ENCODE measurements around the gene LEUTX. TPM values are rescaled to one million over a fixed set of nuclear protein-coding genes. Genes with fewer than 3 reads are reported as not detected.
"Not testable (repeated sequence)": the region's sequence is repeated elsewhere in the genome, so short reads cannot be mapped to it uniquely, and the experiment has no call there.

The LEUTX gene
- total RNA-seq, 1 donor from 2014 or later, result not detected

- H3K9me3 Mint-ChIP-seq (ENCODE audit: unreplicated experiment), result no peaks in the 10 kb centered on the region
- no peak overlapping the region for H3K27ac Mint-ChIP-seq (ENCODE audit: unreplicated experiment)
- DNase-seq (ENCODE audit: low spot score), result no peak
- no peak for TF ChIP-seq CTCF (IDR thresholded peaks at IDR 0.05; ENCODE audit: unreplicated experiment)
- peaks cover 3% of the 10 kb centered on the region for H3K27me3 Mint-ChIP-seq (ENCODE audit: unreplicated experiment)
- H3K36me3 Mint-ChIP-seq (ENCODE audit: low read depth, unreplicated experiment), result peaks cover 4% of the 10 kb centered on the region
- no peak overlapping the region for H3K4me3 Mint-ChIP-seq (ENCODE audit: unreplicated experiment)
- peaks cover 3% of the 10 kb centered on the region for H3K4me1 Mint-ChIP-seq (ENCODE audit: unreplicated experiment)
These were observed 34.8 kb downstream of the LEUTX start for GRCh38 chr19:39813264-39813993.

DNA sequence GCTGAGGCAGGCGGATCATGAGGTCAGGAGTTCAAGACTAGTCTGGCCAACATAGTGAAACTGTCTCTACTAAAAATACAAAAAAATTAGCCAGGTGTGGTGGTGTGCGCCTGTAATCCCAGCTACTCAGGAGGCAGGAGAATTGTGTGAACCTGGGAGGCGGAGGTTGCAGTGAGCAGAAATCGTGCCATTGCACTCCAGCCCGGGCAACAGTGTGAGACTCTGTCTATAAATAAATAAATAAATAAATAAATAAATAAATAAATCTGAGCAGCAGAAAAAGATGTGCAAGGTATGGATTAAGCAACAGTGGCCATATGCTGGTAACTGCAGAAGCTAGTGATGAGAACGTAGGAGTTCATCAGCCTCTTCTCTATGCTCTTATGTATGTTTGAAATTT, 35.5 kb downstream of the LEUTX start:
- H3K9me3 Mint-ChIP-seq (ENCODE audit: unreplicated experiment); H3K27me3 Mint-ChIP-seq (ENCODE audit: unreplicated experiment); H3K4me1 Mint-ChIP-seq (ENCODE audit: unreplicated experiment); DNase-seq (ENCODE audit: low spot score); H3K27ac Mint-ChIP-seq (ENCODE audit: unreplicated experiment); H3K36me3 Mint-ChIP-seq (ENCODE audit: low read depth, unreplicated experiment); H3K4me3 Mint-ChIP-seq (ENCODE audit: unreplicated experiment): not testable (repeated sequence)

DNA sequence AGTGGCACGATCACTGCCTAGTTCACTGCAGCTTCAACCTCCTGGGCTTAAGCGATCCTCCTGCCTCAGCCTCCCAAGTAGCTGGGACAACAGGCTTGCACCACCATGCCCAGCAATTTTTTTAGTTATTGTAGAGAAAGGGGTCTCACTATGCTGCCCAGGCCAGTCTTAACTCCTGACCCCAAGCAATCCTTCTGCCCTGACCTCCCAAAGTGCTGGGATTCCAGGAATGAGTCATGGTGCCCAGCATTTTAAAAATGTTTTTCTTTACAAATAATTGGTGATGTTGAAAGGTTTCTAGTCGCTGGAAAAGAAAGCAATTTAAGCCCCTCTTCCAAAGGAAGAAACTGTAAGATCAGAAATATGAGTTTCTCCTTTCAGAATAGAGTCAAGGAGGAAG, 35.9 kb downstream of the LEUTX start:
- Mint-ChIP-seq H3K9me3 (ENCODE audit: unreplicated experiment) (no peaks in the 10 kb centered on the region), H3K4me3 (ENCODE audit: unreplicated experiment) (no peak overlapping the region), H3K4me1 (ENCODE audit: unreplicated experiment) (peaks cover 3% of the 10 kb centered on the region), H3K27me3 (ENCODE audit: unreplicated experiment) (peaks cover 3% of the 10 kb centered on the region), H3K27ac (ENCODE audit: unreplicated experiment) (no peak overlapping the region), H3K36me3 (ENCODE audit: low read depth, unreplicated experiment) (peaks cover 4% of the 10 kb centered on the region)
- no peak for DNase-seq (ENCODE audit: low spot score)
- no peak for TF ChIP-seq CTCF (IDR thresholded peaks at IDR 0.05; ENCODE audit: unreplicated experiment)

- Mint-ChIP-seq H3K9me3 (ENCODE audit: unreplicated experiment) (no peaks in the 10 kb centered on the region), H3K27me3 (ENCODE audit: unreplicated experiment) (peaks cover 3% of the 10 kb centered on the region), H3K4me3 (ENCODE audit: unreplicated experiment) (no peak overlapping the region), H3K27ac (ENCODE audit: unreplicated experiment) (no peak overlapping the region), H3K4me1 (ENCODE audit: unreplicated experiment) (peaks cover 3% of the 10 kb centered on the region), H3K36me3 (ENCODE audit: low read depth, unreplicated experiment) (peaks cover 4% of the 10 kb centered on the region)
- TF ChIP-seq CTCF (IDR thresholded peaks at IDR 0.05; ENCODE audit: unreplicated experiment), result no peak
- no peak for DNase-seq (ENCODE audit: low spot score)
These were observed 37.8 kb downstream of the LEUTX start for GRCh38 chr19:39816287-39817048.

- H3K27ac Mint-ChIP-seq (ENCODE audit: unreplicated experiment), result no peak overlapping the region
- no peak for TF ChIP-seq CTCF (IDR thresholded peaks at IDR 0.05; ENCODE audit: unreplicated experiment)
These were observed 39.4 kb downstream of the LEUTX start for GRCh38 chr19:39817888-39818561.

More at GRCh38 chr19:39817888-39818561, 39.4 kb downstream of the LEUTX start:
- Mint-ChIP-seq H3K4me3 (ENCODE audit: unreplicated experiment) (no peak overlapping the region), H3K4me1 (ENCODE audit: unreplicated experiment) (no peaks in the 10 kb centered on the region), H3K36me3 (ENCODE audit: low read depth, unreplicated experiment) (peaks cover 4% of the 10 kb centered on the region), H3K27me3 (ENCODE audit: unreplicated experiment) (peaks cover 3% of the 10 kb centered on the region), H3K9me3 (ENCODE audit: unreplicated experiment) (no peaks in the 10 kb centered on the region)
- no peak for DNase-seq (ENCODE audit: low spot score)

All from endothelial cell (in vitro differentiated cells).